Osteoblast (primary cell): ENCODE data around the gene PIEZO1. TPM values are rescaled to one million over a fixed set of nuclear protein-coding genes. Genes with fewer than 3 reads are reported as not detected.

Experiments
- DNase-seq: peaks from one replicate; pipeline ENCODE4 v3.0.0; 2011; ENCODE audit warnings: low spot score, mixed read lengths; ENCODE audit not compliant: insufficient read length; ENCODE audit errors: missing footprints
- H2AFZ ChIP-seq: 2 replicates; pipeline ENCODE4 v1.6.0; 2011; ENCODE audit warnings: mild to moderate bottlenecking, low read length
- H3K27ac ChIP-seq: 2 replicates; pipeline ENCODE4 v1.5.1; 2011; ENCODE audit warnings: mild to moderate bottlenecking, low read depth, low read length, moderate library complexity
- H3K27me3 ChIP-seq: 2 replicates; pipeline ENCODE4 v1.6.0; 2012; ENCODE audit warnings: mild to moderate bottlenecking, control low read depth, inconsistent platforms, low read length, moderate library complexity; ENCODE audit not compliant: insufficient read depth
- H3K36me3 ChIP-seq: 2 replicates; pipeline ENCODE4 v1.5.1; 2011; ENCODE audit warnings: mild to moderate bottlenecking, low read length, control low read depth, moderate library complexity; ENCODE audit not compliant: insufficient read depth
- H3K4me1 ChIP-seq: 2 replicates; pipeline ENCODE4 v1.5.1; 2011; ENCODE audit warnings: mild to moderate bottlenecking, low read length, control low read depth, moderate library complexity; ENCODE audit not compliant: insufficient read depth
- H3K4me2 ChIP-seq: 2 replicates; pipeline ENCODE4 v1.6.0; 2011; ENCODE audit warnings: mild to moderate bottlenecking, low read length; ENCODE audit not compliant: insufficient read depth
- H3K4me3 ChIP-seq: fragments of 200-600 bp; sonication (generic); 3 replicates; pipeline ENCODE4 v1.5.1; 2012; ENCODE audit warnings: mild to moderate bottlenecking, low read length, inconsistent platforms; ENCODE audit not compliant: insufficient read depth
- H3K79me2 ChIP-seq: 2 replicates; pipeline ENCODE4 v1.6.0; 2012; ENCODE audit warnings: mild to moderate bottlenecking, low read length, control low read depth, inconsistent platforms; ENCODE audit not compliant: insufficient read depth
- H3K9me3 ChIP-seq: 2 replicates; pipeline ENCODE4 v1.5.1; 2011; ENCODE audit warnings: low read depth, low read length, control low read depth
- H4K20me1 ChIP-seq: 2 replicates; pipeline ENCODE4 v1.6.0; 2012; ENCODE audit warnings: mild to moderate bottlenecking, low read length, control low read depth; ENCODE audit not compliant: insufficient read depth
- CTCF ChIP-seq: IDR thresholded peaks from 2 replicates; pipeline ENCODE4 v1.5.1; 2011; ENCODE audit warnings: mild to moderate bottlenecking, low read depth, low read length, moderate library complexity; ENCODE audit errors: extremely low read depth
- total RNA-seq: library from RNA; depleted of rRNA; stranded (reverse); fragments of >200 nt; gene quantifications from 2 replicates; pipeline ENCODE4 v1.2.3, GENCODE V29; 2012

Gene PIEZO1
- total RNA-seq, 1 donor = 207 TPM

DNA sequence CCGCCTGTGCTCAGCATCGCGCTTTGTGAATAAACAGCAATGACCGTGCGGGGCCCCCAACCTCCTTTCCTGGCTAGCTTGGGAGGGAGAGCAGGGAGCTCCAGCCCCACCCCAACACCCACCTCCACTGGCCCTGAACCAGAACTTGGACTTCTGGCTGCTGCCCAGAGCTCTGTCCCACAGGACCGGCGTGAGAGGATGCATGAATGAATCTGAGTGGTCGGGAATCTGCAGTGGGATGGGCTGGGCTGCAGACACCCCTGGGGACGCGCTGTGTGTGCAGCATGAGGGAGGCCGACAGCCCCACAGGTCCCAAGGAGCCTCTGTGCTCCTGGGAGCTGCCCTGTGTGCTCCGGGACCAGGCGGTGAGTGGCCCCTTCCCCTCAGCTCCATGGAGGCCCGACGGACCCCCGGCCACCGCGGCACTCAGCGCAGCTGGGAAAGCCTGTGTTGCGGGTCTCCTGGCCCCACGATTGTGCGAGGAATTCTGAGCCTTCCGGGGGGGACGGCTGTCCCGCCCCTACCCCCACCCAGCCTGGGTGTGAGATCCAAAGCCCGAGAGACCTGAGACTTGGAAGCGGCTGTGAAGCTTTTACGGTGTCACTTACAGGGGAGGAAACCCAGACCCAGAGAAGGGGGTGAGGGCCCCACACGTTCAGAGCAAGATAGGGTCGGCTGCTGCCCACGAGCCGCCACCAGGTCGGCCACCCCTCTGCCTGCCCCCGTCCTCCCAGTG is 5.4 kb downstream of the PIEZO1 start:
- DNase-seq = peak; percentile 94
- no peak for TF ChIP-seq CTCF
- peaks cover 77% of the 10 kb centered on the region for H4K20me1 ChIP-seq
- no peak overlapping the region for H2AFZ ChIP-seq
- H3K4me1 ChIP-seq = peaks cover 50% of the 10 kb centered on the region
- no peaks in the 10 kb centered on the region for H3K9me3 ChIP-seq
- H3K27ac ChIP-seq = peak overlapping the region; percentile 51
- H3K27me3 ChIP-seq = no peaks in the 10 kb centered on the region
- no peak overlapping the region for H3K4me3 ChIP-seq
- peaks cover 98% of the 10 kb centered on the region for H3K79me2 ChIP-seq
- peak overlapping the region; percentile 55 for H3K4me2 ChIP-seq
- no peaks in the 10 kb centered on the region for H3K36me3 ChIP-seq

GRCh38 chr16:88778541-88779065 is 6.4 kb downstream of the PIEZO1 start:
- Histone ChIP-seq H3K79me2 (peaks cover 99% of the 10 kb centered on the region), H3K9me3 (no peaks in the 10 kb centered on the region), H3K27ac (no peak overlapping the region), H2AFZ (no peak overlapping the region), H4K20me1 (peaks cover 77% of the 10 kb centered on the region), H3K36me3 (no peaks in the 10 kb centered on the region), H3K27me3 (no peaks in the 10 kb centered on the region), H3K4me1 (peaks cover 59% of the 10 kb centered on the region), H3K4me2 (no peak overlapping the region), H3K4me3 (no peak overlapping the region)
- DNase-seq = peak; percentile 66
- no peak for TF ChIP-seq CTCF

GRCh38 chr16:88778271-88778525 is 6.8 kb downstream of the PIEZO1 start:
- Histone ChIP-seq H3K4me1 (peaks cover 60% of the 10 kb centered on the region), H3K36me3 (no peaks in the 10 kb centered on the region), H3K27me3 (no peaks in the 10 kb centered on the region), H3K9me3 (no peaks in the 10 kb centered on the region), H3K4me3 (no peak overlapping the region), H3K79me2 (peaks cover 98% of the 10 kb centered on the region), H4K20me1 (peaks cover 77% of the 10 kb centered on the region), H3K27ac (no peak overlapping the region), H3K4me2 (no peak overlapping the region), H2AFZ (no peak overlapping the region)
- no peak for TF ChIP-seq CTCF
- peak; percentile 43 for DNase-seq

GRCh38 chr16:88777471-88778270 is 7.3 kb downstream of the PIEZO1 start:
- Histone ChIP-seq H3K4me3 (no peak overlapping the region), H3K9me3 (no peaks in the 10 kb centered on the region), H3K4me2 (no peak overlapping the region), H3K79me2 (peaks cover 93% of the 10 kb centered on the region), H4K20me1 (peaks cover 75% of the 10 kb centered on the region), H2AFZ (no peak overlapping the region), H3K36me3 (no peaks in the 10 kb centered on the region), H3K27me3 (no peaks in the 10 kb centered on the region), H3K27ac (no peak overlapping the region), H3K4me1 (peaks cover 60% of the 10 kb centered on the region)
- peak; percentile 34 for DNase-seq
- TF ChIP-seq CTCF = no peak
